GM12891 (cell line): Measurements from ENCODE around the gene RAB7B.

Source experiments
- PAX5 ChIP-seq: IDR thresholded peaks from 2 replicates; pipeline ENCODE4 v1.6.1; 2011; ENCODE audit warnings: low read length, moderate library complexity, mild to moderate bottlenecking; ENCODE audit not compliant: insufficient read depth, severe bottlenecking
- POLR2A ChIP-seq: IDR thresholded peaks from 2 replicates; pipeline ENCODE4 v1.6.1; 2011; ENCODE audit warnings: low read depth, low read length, control low read depth
- POLR2AphosphoS5 ChIP-seq: IDR thresholded peaks from 2 replicates; pipeline ENCODE4 v1.6.1; 2011; ENCODE audit warnings: low read depth, low read length, control low read depth
- POU2F2 ChIP-seq: IDR thresholded peaks from 2 replicates; pipeline ENCODE4 v1.6.1; 2011; ENCODE audit warnings: low read depth, mild to moderate bottlenecking, control low read depth, low read length, moderate library complexity
- SPI1 ChIP-seq: IDR thresholded peaks from 2 replicates; pipeline ENCODE4 v1.6.1; 2011; ENCODE audit warnings: low read depth, low read length, control low read depth
- TAF1 ChIP-seq: IDR thresholded peaks from 2 replicates; pipeline ENCODE4 v1.6.1; 2011; ENCODE audit warnings: low read depth, low read length, control low read depth

- TF ChIP-seq POLR2AphosphoS5 (no peak), TAF1 (no peak), PAX5 (no peak), POLR2A (no peak), SPI1 (no peak), POU2F2 (no peak)
Measured at GRCh38 chr1:205938682-205939081, 64.5 kb downstream of the RAB7B start.
